Measurements from ENCODE around the gene CTAG1B.

The CTAG1B gene

DNA sequence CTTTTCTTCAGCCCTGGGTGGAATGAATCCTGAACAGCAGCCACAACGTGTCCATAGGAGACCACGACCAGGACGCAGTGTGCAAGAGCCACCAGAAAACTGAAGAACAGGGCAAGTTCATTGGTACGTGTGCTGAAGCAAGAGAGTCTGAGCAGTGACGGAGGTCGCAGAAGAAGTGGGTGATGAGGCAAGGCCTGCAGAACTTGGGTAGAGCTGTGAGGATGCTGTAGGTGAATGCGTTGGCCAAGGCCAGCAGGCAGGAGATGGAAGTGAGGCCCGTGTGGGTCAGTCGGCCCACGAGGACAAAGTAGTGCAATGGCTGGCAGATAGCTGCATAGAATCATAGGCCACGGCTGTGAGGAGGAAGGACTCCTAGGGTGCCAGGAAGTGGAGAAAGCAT lies 39.9 kb upstream of the CTAG1B start:
- Histone ChIP-seq H3K18ac (ENCODE audit: low read depth in 1 of 2, low read length in 2 of 2) (no peak overlapping the region), H3K4me3 (ENCODE audit: insufficient read depth in 1 of 2, low read depth in 1 of 2, low read length in 2 of 2) (no peak overlapping the region), H3K23ac (ENCODE audit: low read length in 2 of 2) (no peak overlapping the region), H3K27me3 (ENCODE audit: control insufficient read depth in 1 of 2, insufficient read depth in 1 of 2, low read length in 2 of 2) (peaks cover 0 to 36% of the 10 kb centered on the region in 2 experiments), H3K27ac (ENCODE audit: low read length, poor library complexity, severe bottlenecking) (no peak overlapping the region), H2BK120ac (ENCODE audit: low read depth, low read length) (no peak overlapping the region), H3K4me2 (ENCODE audit: low read length, poor library complexity, severe bottlenecking) (no peak overlapping the region), H2BK12ac (ENCODE audit: low read length in 2 of 2) (no peak overlapping the region), H4K8ac (ENCODE audit: low read length) (no peak overlapping the region), H2BK5ac (ENCODE audit: low read depth, low read length, poor library complexity, severe bottlenecking) (no peak overlapping the region), H3K79me1 (replicated peaks; ENCODE audit: low read length, poor library complexity, severe bottlenecking) (no peaks in the 10 kb centered on the region), H3K4me1 (ENCODE audit: control insufficient read depth, insufficient read depth, low read depth, low read length) (no peaks in the 10 kb centered on the region), H3K36me3 (ENCODE audit: control insufficient read depth in 1 of 2, insufficient read depth in 2 of 2, low read depth in 1 of 2, low read length in 2 of 2) (no peaks in the 10 kb centered on the region), H3K14ac (ENCODE audit: low read length in 2 of 2) (no peak overlapping the region), H3K9me3 (ENCODE audit: control insufficient read depth, low read length) (peaks cover 22% of the 10 kb centered on the region), H3K4ac (ENCODE audit: low read depth in 1 of 2, low read length in 2 of 2) (no peak overlapping the region), H4K91ac (ENCODE audit: low read length) (no peak overlapping the region), H2BK15ac (ENCODE audit: low read depth, poor library complexity, severe bottlenecking) (no peak overlapping the region), H2AFZ (ENCODE audit: low read depth, low read length) (no peak overlapping the region), H3K9ac (ENCODE audit: low read length) (no peak overlapping the region), H2AK5ac (ENCODE audit: low read length, severe bottlenecking) (no peak overlapping the region)
- WGBS, result 90% methylated on average over 11 of the region's 11 CpGs
- no peak for DNase-seq

DNA sequence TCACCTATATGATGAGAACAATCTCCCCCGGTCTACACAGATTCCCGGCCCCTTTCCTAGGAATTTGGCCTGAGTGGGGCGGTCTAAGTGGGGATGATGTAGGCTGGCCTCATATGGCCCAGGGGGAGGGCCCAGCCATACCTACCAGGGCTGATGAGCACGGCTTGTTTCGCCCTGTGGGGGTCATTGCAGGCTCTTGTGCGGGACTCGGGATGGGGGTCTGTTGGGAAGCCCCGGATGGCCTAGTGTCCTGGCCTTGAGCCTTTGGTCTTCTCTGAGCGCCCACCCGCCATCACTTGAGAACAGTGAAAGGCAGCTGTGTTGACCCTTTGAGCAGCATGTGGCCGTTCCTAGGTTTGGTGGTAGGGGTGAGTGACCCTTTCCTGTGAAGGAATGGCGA lies 39.1 kb upstream of the CTAG1B start:
- no peaks in the 10 kb centered on the region for H3K79me1 ChIP-seq (replicated peaks; ENCODE audit: low read length, poor library complexity, severe bottlenecking)
- no peak overlapping the region for H2AFZ ChIP-seq (ENCODE audit: low read depth, low read length)
- H4K8ac ChIP-seq (ENCODE audit: low read length), result no peak overlapping the region
- no peak overlapping the region for H2BK15ac ChIP-seq (ENCODE audit: low read depth, poor library complexity, severe bottlenecking)
- H3K14ac ChIP-seq (ENCODE audit: low read length in 2 of 2), result no peak overlapping the region
- no peak overlapping the region for H3K4me3 ChIP-seq (ENCODE audit: insufficient read depth in 1 of 2, low read depth in 1 of 2, low read length in 2 of 2)
- H3K18ac ChIP-seq (ENCODE audit: low read depth in 1 of 2, low read length in 2 of 2), result no peak overlapping the region
- no peak overlapping the region for H4K91ac ChIP-seq (ENCODE audit: low read length)
- H3K4me1 ChIP-seq (ENCODE audit: control insufficient read depth, insufficient read depth, low read depth, low read length), result no peaks in the 10 kb centered on the region
- no peak overlapping the region for H2BK12ac ChIP-seq (ENCODE audit: low read length in 2 of 2)
- H3K4me2 ChIP-seq (ENCODE audit: low read length, poor library complexity, severe bottlenecking), result no peak overlapping the region
- H3K27me3 ChIP-seq (ENCODE audit: control insufficient read depth in 1 of 2, insufficient read depth in 1 of 2, low read length in 2 of 2), result peaks cover 0 to 36% of the 10 kb centered on the region in 2 experiments
- DNase-seq, result no peak
- no peak overlapping the region for H2BK120ac ChIP-seq (ENCODE audit: low read depth, low read length)
- no peak overlapping the region for H3K27ac ChIP-seq (ENCODE audit: low read length, poor library complexity, severe bottlenecking)
- peaks cover 18% of the 10 kb centered on the region for H3K9me3 ChIP-seq (ENCODE audit: control insufficient read depth, low read length)
- H3K36me3 ChIP-seq (ENCODE audit: control insufficient read depth in 1 of 2, insufficient read depth in 2 of 2, low read depth in 1 of 2, low read length in 2 of 2), result no peaks in the 10 kb centered on the region
- H3K4ac ChIP-seq (ENCODE audit: low read depth in 1 of 2, low read length in 2 of 2), result no peak overlapping the region
- no peak overlapping the region for H2AK5ac ChIP-seq (ENCODE audit: low read length, severe bottlenecking)
- WGBS, result 98% methylated on average over 11 of the region's 12 CpGs
- no peak overlapping the region for H3K23ac ChIP-seq (ENCODE audit: low read length in 2 of 2)
- H2BK5ac ChIP-seq (ENCODE audit: low read depth, low read length, poor library complexity, severe bottlenecking), result no peak overlapping the region
- H3K9ac ChIP-seq (ENCODE audit: low read length), result no peak overlapping the region

DNA sequence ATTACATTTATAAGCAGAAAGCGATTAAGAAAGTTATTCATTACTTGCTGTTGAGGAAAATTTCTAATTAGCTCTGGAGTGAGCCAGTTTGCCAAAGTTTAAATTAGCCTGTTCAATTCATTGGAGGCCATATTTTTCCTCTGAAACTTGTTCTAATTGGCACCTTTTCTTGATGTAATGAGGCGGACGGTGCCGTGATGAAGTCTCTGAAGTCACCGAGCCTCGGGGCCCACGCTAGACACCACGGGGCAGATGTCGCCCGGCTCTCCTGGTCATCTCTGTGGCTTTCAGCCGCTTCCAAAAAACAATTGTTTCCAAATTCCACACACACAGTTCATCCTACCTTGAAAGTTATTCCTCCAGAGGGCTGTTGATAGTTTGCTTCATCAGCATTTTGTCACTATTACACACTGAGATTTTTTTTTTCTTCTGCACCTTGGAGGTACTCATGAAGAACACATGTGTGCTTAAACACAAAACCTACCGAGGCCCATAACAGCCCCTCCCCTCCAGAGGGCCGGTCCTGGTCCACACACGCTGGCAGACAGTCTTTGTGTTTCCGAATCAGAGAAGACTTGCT lies 38.2 kb upstream of the CTAG1B start:
- Histone ChIP-seq H3K14ac (ENCODE audit: low read length in 2 of 2) (no peak overlapping the region), H4K91ac (ENCODE audit: low read length) (no peak overlapping the region), H3K36me3 (ENCODE audit: control insufficient read depth in 1 of 2, insufficient read depth in 2 of 2, low read depth in 1 of 2, low read length in 2 of 2) (no peaks in the 10 kb centered on the region), H3K79me1 (replicated peaks; ENCODE audit: low read length, poor library complexity, severe bottlenecking) (no peaks in the 10 kb centered on the region), H2AK5ac (ENCODE audit: low read length, severe bottlenecking) (no peak overlapping the region), H3K27ac (ENCODE audit: low read length, poor library complexity, severe bottlenecking) (no peak overlapping the region), H4K8ac (ENCODE audit: low read length) (no peak overlapping the region), H2AFZ (ENCODE audit: low read depth, low read length) (no peak overlapping the region), H3K4me3 (ENCODE audit: insufficient read depth in 1 of 2, low read depth in 1 of 2, low read length in 2 of 2) (no peak overlapping the region), H2BK5ac (ENCODE audit: low read depth, low read length, poor library complexity, severe bottlenecking) (no peak overlapping the region), H3K23ac (ENCODE audit: low read length in 2 of 2) (no peak overlapping the region), H2BK15ac (ENCODE audit: low read depth, poor library complexity, severe bottlenecking) (no peak overlapping the region), H3K9ac (ENCODE audit: low read length) (no peak overlapping the region), H3K4me1 (ENCODE audit: control insufficient read depth, insufficient read depth, low read depth, low read length) (no peaks in the 10 kb centered on the region), H3K18ac (ENCODE audit: low read depth in 1 of 2, low read length in 2 of 2) (no peak overlapping the region), H3K4me2 (ENCODE audit: low read length, poor library complexity, severe bottlenecking) (no peak overlapping the region), H2BK12ac (ENCODE audit: low read length in 2 of 2) (no peak overlapping the region), H3K27me3 (ENCODE audit: control insufficient read depth in 1 of 2, insufficient read depth in 1 of 2, low read length in 2 of 2) (peaks cover 0 to 30% of the 10 kb centered on the region in 2 experiments), H2BK120ac (ENCODE audit: low read depth, low read length) (no peak overlapping the region), H3K9me3 (ENCODE audit: control insufficient read depth, low read length) (peaks cover 9% of the 10 kb centered on the region), H3K4ac (ENCODE audit: low read depth in 1 of 2, low read length in 2 of 2) (no peak overlapping the region)
- 95% methylated on average over 14 of the region's 15 CpGs for WGBS
- DNase-seq, result no peak

DNA sequence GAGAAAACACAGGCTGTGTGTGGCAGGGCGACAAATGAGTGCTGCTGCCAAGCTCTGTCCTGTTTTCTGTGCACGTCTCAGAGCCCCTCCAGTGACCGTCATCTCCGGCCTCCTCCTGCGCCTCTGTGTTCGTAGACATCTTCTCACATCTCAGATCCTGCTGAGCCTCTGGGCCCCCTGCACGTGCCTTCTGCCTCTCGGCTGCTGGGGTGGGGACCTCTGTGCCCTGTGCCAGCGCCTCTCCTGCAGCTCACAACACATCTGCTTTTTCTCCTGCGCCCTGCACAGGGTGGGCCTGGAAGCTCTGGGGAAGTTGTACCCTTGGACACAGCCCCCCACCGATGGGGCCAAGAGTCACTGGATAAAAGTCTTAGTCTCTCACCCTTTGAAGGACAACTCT lies 36.7 kb upstream of the CTAG1B start:
- Histone ChIP-seq H2AFZ (ENCODE audit: low read depth, low read length) (no peak overlapping the region), H3K4ac (ENCODE audit: low read depth in 1 of 2, low read length in 2 of 2) (no peak overlapping the region), H2BK12ac (ENCODE audit: low read length in 2 of 2) (no peak overlapping the region), H3K23ac (ENCODE audit: low read length in 2 of 2) (no peak overlapping the region), H3K27me3 (ENCODE audit: control insufficient read depth in 1 of 2, insufficient read depth in 1 of 2, low read length in 2 of 2) (peaks cover 0 to 29% of the 10 kb centered on the region in 2 experiments), H4K8ac (ENCODE audit: low read length) (no peak overlapping the region), H2BK15ac (ENCODE audit: low read depth, poor library complexity, severe bottlenecking) (no peak overlapping the region), H3K9ac (ENCODE audit: low read length) (no peak overlapping the region), H3K4me1 (ENCODE audit: control insufficient read depth, insufficient read depth, low read depth, low read length) (no peaks in the 10 kb centered on the region), H3K27ac (ENCODE audit: low read length, poor library complexity, severe bottlenecking) (no peak overlapping the region), H2BK5ac (ENCODE audit: low read depth, low read length, poor library complexity, severe bottlenecking) (no peak overlapping the region), H3K4me2 (ENCODE audit: low read length, poor library complexity, severe bottlenecking) (no peak overlapping the region), H3K4me3 (ENCODE audit: insufficient read depth in 1 of 2, low read depth in 1 of 2, low read length in 2 of 2) (no peak overlapping the region), H3K9me3 (ENCODE audit: control insufficient read depth, low read length) (peaks cover 8% of the 10 kb centered on the region), H2AK5ac (ENCODE audit: low read length, severe bottlenecking) (no peak overlapping the region), H4K91ac (ENCODE audit: low read length) (no peak overlapping the region), H3K36me3 (ENCODE audit: control insufficient read depth in 1 of 2, insufficient read depth in 2 of 2, low read depth in 1 of 2, low read length in 2 of 2) (no peaks in the 10 kb centered on the region), H2BK120ac (ENCODE audit: low read depth, low read length) (no peak overlapping the region), H3K14ac (ENCODE audit: low read length in 2 of 2) (no peak overlapping the region), H3K18ac (ENCODE audit: low read depth in 1 of 2, low read length in 2 of 2) (no peak overlapping the region), H3K79me1 (replicated peaks; ENCODE audit: low read length, poor library complexity, severe bottlenecking) (no peaks in the 10 kb centered on the region)
- WGBS, result 93% methylated on average over 11 of the region's 11 CpGs
- DNase-seq, result no peak

Measured in mesenchymal stem cell (in vitro differentiated cells and primary cell).